Measurements from ENCODE around the gene DRD4. TPM values are rescaled to one million over a fixed set of nuclear protein-coding genes. Genes with fewer than 3 reads are reported as not detected.
A peak's percentile ranks its signal among the peaks of the same experiment; 100 is the strongest.

DRD4 gene
- total and polyA plus RNA-seq, 2 of the 13 experiments (the other 11 are each of a cell fraction or from before 2014, with no cell fraction given), result 0.09 to 0.13 TPM

GRCh38 chr11:587978-588380 is 49.1 kb upstream of the DRD4 start (continued):
- TF ChIP-seq ZNF431 (CRISPR knock-in tag; IDR thresholded peaks at IDR 0.05; ENCODE audit: borderline replicate concordance, low read depth) (0 out of 2 replicates have a peak, but pooled peaks have one; percentile 38), TARDBP (CRISPR knock-in tag; IDR thresholded peaks at IDR 0.05) (peak; percentile 64; the same call in 1 of the 2 replicates)

DNA sequence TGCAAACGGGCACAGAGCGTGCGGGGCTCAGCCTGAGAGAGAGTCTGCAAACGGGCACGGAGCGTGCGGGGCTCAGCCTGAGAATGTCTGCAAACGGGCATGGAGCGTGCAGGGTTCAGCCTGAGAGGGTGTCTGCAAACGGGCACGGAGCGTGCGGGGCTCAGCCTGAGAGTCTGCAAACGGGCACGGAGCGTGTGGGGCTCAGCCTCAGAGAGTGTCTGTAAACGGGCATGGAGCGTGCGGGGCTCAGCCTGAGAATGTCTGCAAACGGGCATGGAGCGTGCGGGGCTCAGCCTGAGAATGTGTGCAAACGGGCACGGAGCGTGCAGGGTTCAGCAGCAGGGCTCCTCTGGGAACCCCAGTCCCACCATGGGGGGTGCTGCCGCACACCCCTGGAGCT is 47.3 kb upstream of the DRD4 start:
- H2AFZ ChIP-seq (ENCODE audit: low read length), result no peak overlapping the region
- 96% methylated on average over 26 of the region's 26 CpGs for WGBS (ENCODE audit: low lambda C conversion rate)
- H3K4me1 ChIP-seq (ENCODE audit: insufficient read depth, low read length), result peaks cover 53% of the 10 kb centered on the region
- H3K27ac ChIP-seq (ENCODE audit: extremely low read length, insufficient read depth, low read length), result no peak overlapping the region
- H4K20me1 ChIP-seq (ENCODE audit: insufficient read depth, low read length), result peaks cover 27% of the 10 kb centered on the region
- H3K9me3 ChIP-seq (ENCODE audit: low read length), result no peaks in the 10 kb centered on the region
- ATAC-seq (no peak), DNase-seq (ENCODE audit: low spot score) (no peak), FAIRE-seq (no peak)
- no peak overlapping the region for H3K4me3 ChIP-seq (replicated peaks in 1 of 3; ENCODE audit: insufficient read depth in 1 of 3, low read depth in 2 of 3, low read length in 3 of 3)
- POLR2A ChIA-PET, result no interaction called here
- no peaks in the 10 kb centered on the region for H3K27me3 ChIP-seq (ENCODE audit: control insufficient read depth in 1 of 2, insufficient read depth in 2 of 2, low read length in 2 of 2)
- H3K79me2 ChIP-seq (ENCODE audit: insufficient read depth, low read length), result peaks cover 29% of the 10 kb centered on the region
- intact Hi-C loops (cut with micrococcal nuclease; ENCODE audit: unreplicated experiment) (no loop called here), in situ Hi-C loops (cut with HindIII; ENCODE audit: extremely low pct_ligation_motif_present, low pct_unique_long_range_greater_than_20kb) (no loop called here)
- peaks cover 37 to 72% of the 10 kb centered on the region in 2 experiments for H3K36me3 ChIP-seq (replicated peaks in 1 of 2; ENCODE audit: control insufficient read depth in 1 of 2, insufficient read depth in 2 of 2, low read length in 2 of 2)
- no peak overlapping the region for H3K9ac ChIP-seq (ENCODE audit: insufficient read depth, low read depth, low read length)
- CTCF ChIA-PET (ENCODE audit: low intra/inter-chr PET ratio, low total read pairs), result no interaction called here
- TF ChIP-seq FLYWCH1 (CRISPR knock-in tag; IDR thresholded peaks at IDR 0.05), result no peak
- peak; percentile 49; the same call in 1 of the 2 replicates for TF ChIP-seq RBFOX2 (IDR thresholded peaks at IDR 0.05; ENCODE audit: low read depth, low read length)
- no peak for TF ChIP-seq MATR3 (CRISPR knock-in tag; IDR thresholded peaks at IDR 0.05)
- peak; percentile 93 for TF ChIP-seq AGO2 (optimal IDR thresholded peaks at IDR 0.05; ENCODE audit: low read depth, low read length)
- TF ChIP-seq HNRNPL (IDR thresholded peaks at IDR 0.05; ENCODE audit: low read depth, low read length), result peak; percentile 48; the same call in 1 of the 2 replicates
- no peak for TF ChIP-seq ZNF552 (CRISPR knock-in tag; IDR thresholded peaks at IDR 0.05; ENCODE audit: borderline replicate concordance)
- TF ChIP-seq PPARG (CRISPR knock-in tag; conservative IDR thresholded peaks at IDR 0.05), result no peak
- TF ChIP-seq ZNF432 (CRISPR knock-in tag; IDR thresholded peaks at IDR 0.05; ENCODE audit: borderline replicate concordance), result no peak
- BruUV-seq (replicated peaks), result no TSS peak
- H3K4me2 ChIP-seq (ENCODE audit: low read depth, low read length), result no peak overlapping the region

All from HepG2 (cell line).